IPS-20b (cell line): Measurements from ENCODE around the gene EHBP1L1.
"Not testable (repeated sequence)": the region's sequence is repeated elsewhere in the genome, so short reads cannot be mapped to it uniquely, and the experiment has no call there.

Experiments
- H3K27ac ChIP-seq: one replicate; pipeline ENCODE4 v1.5.1; 2013; ENCODE audit warnings: low read length
- H3K27me3 ChIP-seq: 2 replicates; pipeline ENCODE4 v1.6.1; 2013; ENCODE audit warnings: mild to moderate bottlenecking, low read length, inconsistent platforms; ENCODE audit not compliant: insufficient read depth
- H3K36me3 ChIP-seq: 2 replicates; pipeline ENCODE4 v1.6.1; 2013; ENCODE audit warnings: low read depth, mild to moderate bottlenecking, inconsistent platforms, low read length, moderate library complexity; ENCODE audit not compliant: insufficient read depth
- H3K4me1 ChIP-seq: 2 replicates; pipeline ENCODE4 v1.6.1; 2013; ENCODE audit warnings: mild to moderate bottlenecking, control low read depth, inconsistent platforms, low read length, moderate library complexity; ENCODE audit not compliant: insufficient read depth
- H3K4me3 ChIP-seq: 2 replicates; pipeline ENCODE4 v1.5.1; 2013; ENCODE audit warnings: mild to moderate bottlenecking, low read length, inconsistent platforms
- H3K9ac ChIP-seq: 2 replicates; pipeline ENCODE4 v1.6.1; 2013; ENCODE audit warnings: low read depth, mild to moderate bottlenecking, inconsistent platforms, low read length, moderate library complexity
- H3K9me3 ChIP-seq: 2 replicates; pipeline ENCODE4 v1.6.1; 2013; ENCODE audit warnings: mild to moderate bottlenecking, low read depth, low read length, inconsistent platforms; ENCODE audit not compliant: insufficient read depth

Gene EHBP1L1

GRCh38 chr11:65558002-65558929, 17.6 kb upstream of the EHBP1L1 start, which contains the start of gene LTBP3:
LTBP3 (minus strand) TSS chr11:65558359; CDS start chr11:65557959, 400 bp downstream.
- Histone ChIP-seq H3K9me3 (no peaks in the 10 kb centered on the region), H3K27me3 (peaks cover 55% of the 10 kb centered on the region), H3K4me3 (peak within 1 kb of the TSS; percentile 68), H3K4me1 (peaks cover 34% of the 10 kb centered on the region), H3K36me3 (no peaks in the 10 kb centered on the region), H3K9ac (peak within 1 kb of the TSS; percentile 58; the same call in 1 of the 2 replicates), H3K27ac (no peak within 1 kb of the TSS)

- peak overlapping the region; percentile 58; the same call in 1 of the 2 replicates for H3K9ac ChIP-seq
- peaks cover 51% of the 10 kb centered on the region for H3K27me3 ChIP-seq
- no peaks in the 10 kb centered on the region for H3K9me3 ChIP-seq
- H3K4me3 ChIP-seq, result peak overlapping the region; percentile 68
- peaks cover 31% of the 10 kb centered on the region for H3K4me1 ChIP-seq
- H3K36me3 ChIP-seq, result no peaks in the 10 kb centered on the region
- H3K27ac ChIP-seq, result no peak overlapping the region
Measured at GRCh38 chr11:65558930-65559509, 16.8 kb upstream of the EHBP1L1 start.

- Histone ChIP-seq H3K9me3 (no peaks in the 10 kb centered on the region), H3K9ac (no peak overlapping the region), H3K27ac (no peak overlapping the region), H3K4me3 (no peak overlapping the region), H3K36me3 (no peaks in the 10 kb centered on the region), H3K27me3 (peaks cover 46% of the 10 kb centered on the region), H3K4me1 (peaks cover 28% of the 10 kb centered on the region)
Measured at GRCh38 chr11:65559535-65559934, 16.3 kb upstream of the EHBP1L1 start.

- peaks cover 28% of the 10 kb centered on the region for H3K4me1 ChIP-seq
- H3K36me3 ChIP-seq, result no peaks in the 10 kb centered on the region
- no peaks in the 10 kb centered on the region for H3K9me3 ChIP-seq
- peaks cover 41% of the 10 kb centered on the region for H3K27me3 ChIP-seq
- no peak overlapping the region for H3K9ac ChIP-seq
- no peak overlapping the region for H3K27ac ChIP-seq
- H3K4me3 ChIP-seq, result no peak overlapping the region
Measured at GRCh38 chr11:65559951-65560537, 15.8 kb upstream of the EHBP1L1 start.

GRCh38 chr11:65560555-65561418, 15.1 kb upstream of the EHBP1L1 start:
- H3K9ac ChIP-seq, result no peak overlapping the region
- H3K27ac ChIP-seq, result no peak overlapping the region
- H3K4me1 ChIP-seq, result peaks cover 28% of the 10 kb centered on the region
- no peaks in the 10 kb centered on the region for H3K9me3 ChIP-seq
- peaks cover 34% of the 10 kb centered on the region for H3K27me3 ChIP-seq
- no peaks in the 10 kb centered on the region for H3K36me3 ChIP-seq
- peak overlapping the region; percentile 23; the same call in 1 of the 2 replicates for H3K4me3 ChIP-seq

- no peaks in the 10 kb centered on the region for H3K9me3 ChIP-seq
- H3K4me3 ChIP-seq, result no peak overlapping the region
- no peak overlapping the region for H3K27ac ChIP-seq
- no peak overlapping the region for H3K9ac ChIP-seq
- peaks cover 26% of the 10 kb centered on the region for H3K4me1 ChIP-seq
- H3K36me3 ChIP-seq, result no peaks in the 10 kb centered on the region
- H3K27me3 ChIP-seq, result peaks cover 27% of the 10 kb centered on the region
Measured at GRCh38 chr11:65562020-65562419, 13.8 kb upstream of the EHBP1L1 start.

- Histone ChIP-seq H3K4me3 (no peak overlapping the region), H3K27ac (no peak overlapping the region), H3K9ac (no peak overlapping the region), H3K27me3 (peaks cover 21% of the 10 kb centered on the region), H3K36me3 (no peaks in the 10 kb centered on the region), H3K4me1 (peaks cover 22% of the 10 kb centered on the region), H3K9me3 (no peaks in the 10 kb centered on the region)
Measured at GRCh38 chr11:65562788-65563187, 13.1 kb upstream of the EHBP1L1 start.

GRCh38 chr11:65563601-65564000, 12.3 kb upstream of the EHBP1L1 start:
- Histone ChIP-seq H3K36me3 (no peaks in the 10 kb centered on the region), H3K4me1 (peaks cover 21% of the 10 kb centered on the region), H3K27ac (no peak overlapping the region), H3K9ac (no peak overlapping the region), H3K9me3 (no peaks in the 10 kb centered on the region), H3K4me3 (no peak overlapping the region), H3K27me3 (peaks cover 20% of the 10 kb centered on the region)

GRCh38 chr11:65564879-65565559, 10.8 kb upstream of the EHBP1L1 start:
- not testable (repeated sequence) for H3K27me3 ChIP-seq, H3K9me3 ChIP-seq, H3K9ac ChIP-seq, H3K36me3 ChIP-seq, H3K4me3 ChIP-seq, H3K27ac ChIP-seq
- peaks cover 15% of the 10 kb centered on the region for H3K4me1 ChIP-seq

- H3K9ac ChIP-seq, result no peak overlapping the region
- no peaks in the 10 kb centered on the region for H3K36me3 ChIP-seq
- H3K27me3 ChIP-seq, result no peaks in the 10 kb centered on the region
- H3K9me3 ChIP-seq, result no peaks in the 10 kb centered on the region
- no peak overlapping the region for H3K27ac ChIP-seq
- H3K4me3 ChIP-seq, result no peak overlapping the region
- H3K4me1 ChIP-seq, result peaks cover 11% of the 10 kb centered on the region
Measured at GRCh38 chr11:65565624-65566453, 10.0 kb upstream of the EHBP1L1 start.
